ENCODE data around the gene OTP.

OTP gene

DNA sequence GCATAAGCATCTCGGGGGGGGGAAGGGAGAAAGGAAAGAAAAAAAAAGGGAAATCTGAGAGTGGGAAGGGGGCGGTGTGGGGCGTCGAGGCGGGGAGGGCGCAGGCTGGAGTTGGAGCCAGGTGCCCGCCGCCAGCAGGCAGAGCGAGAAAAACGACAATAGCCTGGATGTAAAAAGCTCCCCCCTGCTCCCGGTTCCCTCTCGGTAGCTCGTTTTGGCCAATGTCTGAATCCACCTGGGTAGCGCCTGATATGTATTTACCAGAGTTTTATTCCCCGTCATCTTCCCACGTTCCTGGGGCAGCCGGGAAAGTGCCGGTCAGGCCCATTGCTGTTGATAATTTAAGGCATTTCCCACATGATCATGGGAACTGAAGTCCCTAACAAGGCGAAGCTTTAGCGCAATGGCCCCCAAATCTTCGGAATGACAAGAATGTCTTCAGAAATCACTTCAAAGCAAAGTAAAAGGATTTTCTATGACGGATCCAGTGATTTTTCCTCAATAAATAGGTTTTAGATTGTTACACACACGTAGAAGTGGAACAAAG, 3.0 kb upstream of the OTP start:
- H3K36me3 ChIP-seq (ENCODE audit: control insufficient read depth in 1 of 2, insufficient read depth in 2 of 2, low read length in 2 of 2): no peaks in the 10 kb centered on the region
- no peak overlapping the region for H3K4me3 ChIP-seq (ENCODE audit: low read depth, low read length)
- no peaks in the 10 kb centered on the region for H3K79me2 ChIP-seq (ENCODE audit: control insufficient read depth, insufficient read depth, low read length, poor library complexity)
- no peak overlapping the region for H2AFZ ChIP-seq (ENCODE audit: insufficient read depth, low read length, poor library complexity)
- no peaks in the 10 kb centered on the region for H3K79me1 ChIP-seq (ENCODE audit: low read length)
- H3K18ac ChIP-seq (ENCODE audit: low read length): no peak overlapping the region
- H3K9me3 ChIP-seq (ENCODE audit: insufficient read depth, low read depth, low read length): peaks cover 7% of the 10 kb centered on the region
- no peak overlapping the region for H2BK12ac ChIP-seq (ENCODE audit: low read length)
- H3K23ac ChIP-seq (ENCODE audit: low read length): no peak overlapping the region
- no CpG with 5 or more reads among the region's 23 CpGs for WGBS (ENCODE audit: extremely low coverage, insufficient coverage, insufficient read length)
- no peak overlapping the region for H4K8ac ChIP-seq (ENCODE audit: low read depth, low read length)
- no peak overlapping the region for H3K4ac ChIP-seq (ENCODE audit: low read depth, low read length)
- no peak overlapping the region for H3K27ac ChIP-seq (ENCODE audit: low read depth, low read length)
- no peak overlapping the region for H3K9ac ChIP-seq (ENCODE audit: low read length)
- peaks cover 3 to 11% of the 10 kb centered on the region in 2 experiments for H3K4me1 ChIP-seq (ENCODE audit: control insufficient read depth in 1 of 2, insufficient read depth in 2 of 2, low read length in 2 of 2)
- no peak overlapping the region for H3K4me2 ChIP-seq (ENCODE audit: low read length)
- H2BK120ac ChIP-seq (ENCODE audit: insufficient read depth, low read length, poor library complexity): no peak overlapping the region
- peaks cover 86% of the 10 kb centered on the region for H3K27me3 ChIP-seq (ENCODE audit: insufficient read depth, low read length)
- no peak overlapping the region for H4K91ac ChIP-seq (ENCODE audit: low read depth, low read length)
- H2BK5ac ChIP-seq (ENCODE audit: low read depth, low read length, poor library complexity): no peak overlapping the region
- no peak for DNase-seq
- no peak overlapping the region for H2AK5ac ChIP-seq (ENCODE audit: low read length)
- H3K14ac ChIP-seq (ENCODE audit: low read length): no peak overlapping the region
- no peak overlapping the region for H4K12ac ChIP-seq (ENCODE audit: low read depth, low read length)

DNA sequence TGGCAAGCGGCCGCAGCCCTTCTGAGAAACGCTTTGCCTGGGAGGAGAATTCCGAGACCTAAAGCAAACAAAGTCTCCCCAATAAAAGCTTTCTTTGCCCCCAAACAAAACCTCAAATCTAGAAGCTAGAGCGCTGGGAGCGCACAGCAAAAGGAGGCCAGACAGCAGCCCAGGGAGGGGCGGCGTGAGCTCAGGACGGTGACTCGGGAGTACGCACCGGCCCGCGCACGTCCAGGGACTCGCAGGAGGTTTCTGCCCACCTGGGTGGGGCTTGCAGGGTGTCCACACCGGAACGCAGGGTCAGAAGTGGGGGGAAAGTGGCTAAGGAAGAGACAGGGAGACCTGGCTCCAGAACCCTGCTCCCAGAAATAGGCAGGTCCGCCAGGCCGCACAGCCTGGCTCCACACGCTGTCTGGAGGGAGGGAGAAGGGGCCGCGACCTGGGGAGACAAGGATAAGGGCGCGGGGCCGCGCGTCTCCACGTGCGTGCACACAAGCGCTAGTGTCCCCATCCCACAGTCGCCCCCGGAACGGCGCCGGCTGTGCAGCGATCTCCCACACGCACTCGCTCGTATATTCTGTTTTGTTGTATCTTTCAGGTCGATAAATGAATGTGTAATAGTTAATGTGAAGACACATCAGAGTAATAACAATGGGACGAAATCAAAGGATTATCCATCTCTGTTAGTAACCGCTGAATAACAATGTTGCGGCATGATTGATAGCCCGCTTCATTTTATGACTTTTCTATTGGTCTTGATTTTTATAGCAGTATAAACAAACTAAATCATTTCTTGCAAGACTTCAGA, 2.3 kb upstream of the OTP start:
- H3K27me3 ChIP-seq (ENCODE audit: insufficient read depth, low read length): peaks cover 89% of the 10 kb centered on the region
- DNase-seq: no peak
- no peak overlapping the region for H3K14ac ChIP-seq (ENCODE audit: low read length)
- H3K9me3 ChIP-seq (ENCODE audit: insufficient read depth, low read depth, low read length): peaks cover 11% of the 10 kb centered on the region
- peak overlapping the region; percentile 32 for H3K4me2 ChIP-seq (ENCODE audit: low read length)
- no peaks in the 10 kb centered on the region for H3K79me1 ChIP-seq (ENCODE audit: low read length)
- H3K4me1 ChIP-seq (ENCODE audit: control insufficient read depth in 1 of 2, insufficient read depth in 2 of 2, low read length in 2 of 2): peaks cover 3 to 11% of the 10 kb centered on the region in 2 experiments
- no peak overlapping the region for H4K12ac ChIP-seq (ENCODE audit: low read depth, low read length)
- no peaks in the 10 kb centered on the region for H3K79me2 ChIP-seq (ENCODE audit: control insufficient read depth, insufficient read depth, low read length, poor library complexity)
- no peak overlapping the region for H3K4ac ChIP-seq (ENCODE audit: low read depth, low read length)
- no peak overlapping the region for H3K9ac ChIP-seq (ENCODE audit: low read length)
- no peaks in the 10 kb centered on the region for H3K36me3 ChIP-seq (ENCODE audit: control insufficient read depth in 1 of 2, insufficient read depth in 2 of 2, low read length in 2 of 2)
- no peak overlapping the region for H3K23ac ChIP-seq (ENCODE audit: low read length)
- no peak overlapping the region for H2AK5ac ChIP-seq (ENCODE audit: low read length)
- no CpG with 5 or more reads among the region's 45 CpGs for WGBS (ENCODE audit: extremely low coverage, insufficient coverage, insufficient read length)
- no peak overlapping the region for H2AFZ ChIP-seq (ENCODE audit: insufficient read depth, low read length, poor library complexity)
- H4K8ac ChIP-seq (ENCODE audit: low read depth, low read length): no peak overlapping the region
- H2BK5ac ChIP-seq (ENCODE audit: low read depth, low read length, poor library complexity): no peak overlapping the region
- H2BK120ac ChIP-seq (ENCODE audit: insufficient read depth, low read length, poor library complexity): no peak overlapping the region
- H3K18ac ChIP-seq (ENCODE audit: low read length): no peak overlapping the region
- no peak overlapping the region for H2BK12ac ChIP-seq (ENCODE audit: low read length)
- no peak overlapping the region for H3K27ac ChIP-seq (ENCODE audit: low read depth, low read length)
- no peak overlapping the region for H4K91ac ChIP-seq (ENCODE audit: low read depth, low read length)
- no peak overlapping the region for H3K4me3 ChIP-seq (ENCODE audit: low read depth, low read length)

DNA sequence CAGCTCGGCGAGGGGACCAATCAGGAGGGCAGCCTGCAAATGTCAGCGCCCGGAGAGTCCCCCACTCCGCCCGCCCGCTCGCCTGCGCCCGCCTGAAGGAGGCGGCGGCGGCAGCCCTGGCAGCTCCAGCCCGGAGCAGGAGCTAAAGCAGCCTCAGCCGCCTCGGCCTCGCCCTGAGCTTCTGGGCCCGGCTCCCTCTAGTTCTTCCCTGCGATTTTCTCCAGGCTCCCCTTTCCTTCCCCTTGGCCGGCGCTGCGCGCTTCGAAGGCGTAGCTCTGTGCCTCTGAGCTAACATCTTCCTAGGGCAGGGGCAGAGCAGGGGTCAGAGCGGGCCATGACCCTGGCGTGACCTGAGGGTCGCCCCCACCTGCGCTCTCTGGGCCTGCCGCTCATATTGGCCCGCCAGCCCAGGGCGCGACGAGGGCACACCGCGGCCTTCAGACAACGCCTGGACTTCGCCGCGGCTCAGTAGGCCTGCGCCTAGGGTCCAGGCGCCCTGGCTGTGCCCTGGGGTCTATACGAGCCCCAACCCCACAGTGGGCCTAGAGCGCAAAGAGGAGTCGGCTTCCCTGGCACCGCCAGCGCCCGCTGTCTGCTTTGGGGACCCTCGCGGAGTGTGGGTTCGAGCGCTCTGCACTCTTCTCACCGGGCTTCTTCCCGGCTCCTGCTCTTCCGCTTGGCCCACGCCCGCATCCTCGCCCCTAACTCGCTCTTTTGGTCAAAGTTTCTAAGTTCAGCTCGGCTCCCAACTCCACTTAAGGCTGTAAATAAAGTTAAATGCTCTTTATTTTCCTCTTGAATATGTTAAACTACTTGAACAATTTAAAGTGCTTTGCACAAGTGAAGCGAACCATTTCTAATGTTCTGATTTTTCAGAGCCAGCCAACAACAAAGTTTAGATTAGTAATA, 504 bp upstream of the OTP start:
- Histone ChIP-seq H3K4me2 (ENCODE audit: low read length) (peak overlapping the region; percentile 48), H4K91ac (ENCODE audit: low read depth, low read length) (no peak overlapping the region), H3K27ac (ENCODE audit: low read depth, low read length) (no peak overlapping the region), H3K23ac (ENCODE audit: low read length) (no peak overlapping the region), H3K36me3 (ENCODE audit: control insufficient read depth in 1 of 2, insufficient read depth in 2 of 2, low read length in 2 of 2) (no peaks in the 10 kb centered on the region), H2BK12ac (ENCODE audit: low read length) (no peak overlapping the region), H2AK5ac (ENCODE audit: low read length) (no peak overlapping the region), H3K79me1 (ENCODE audit: low read length) (no peaks in the 10 kb centered on the region), H3K27me3 (ENCODE audit: insufficient read depth, low read length) (peaks cover 74% of the 10 kb centered on the region), H2BK5ac (ENCODE audit: low read depth, low read length, poor library complexity) (no peak overlapping the region), H2BK120ac (ENCODE audit: insufficient read depth, low read length, poor library complexity) (no peak overlapping the region), H3K79me2 (ENCODE audit: control insufficient read depth, insufficient read depth, low read length, poor library complexity) (no peaks in the 10 kb centered on the region), H3K18ac (ENCODE audit: low read length) (no peak overlapping the region), H3K9ac (ENCODE audit: low read length) (no peak overlapping the region), H2AFZ (ENCODE audit: insufficient read depth, low read length, poor library complexity) (peak overlapping the region; percentile 58), H4K12ac (ENCODE audit: low read depth, low read length) (no peak overlapping the region), H3K4ac (ENCODE audit: low read depth, low read length) (no peak overlapping the region), H3K9me3 (ENCODE audit: insufficient read depth, low read depth, low read length) (peaks cover 11% of the 10 kb centered on the region), H3K4me1 (ENCODE audit: control insufficient read depth in 1 of 2, insufficient read depth in 2 of 2, low read length in 2 of 2) (peaks cover 3 to 11% of the 10 kb centered on the region in 2 experiments), H3K4me3 (ENCODE audit: low read depth, low read length) (no peak overlapping the region), H3K14ac (ENCODE audit: low read length) (no peak overlapping the region), H4K8ac (ENCODE audit: low read depth, low read length) (no peak overlapping the region)
- WGBS (ENCODE audit: extremely low coverage, insufficient coverage, insufficient read length): no CpG with 5 or more reads among the region's 61 CpGs
- DNase-seq: no peak

DNA sequence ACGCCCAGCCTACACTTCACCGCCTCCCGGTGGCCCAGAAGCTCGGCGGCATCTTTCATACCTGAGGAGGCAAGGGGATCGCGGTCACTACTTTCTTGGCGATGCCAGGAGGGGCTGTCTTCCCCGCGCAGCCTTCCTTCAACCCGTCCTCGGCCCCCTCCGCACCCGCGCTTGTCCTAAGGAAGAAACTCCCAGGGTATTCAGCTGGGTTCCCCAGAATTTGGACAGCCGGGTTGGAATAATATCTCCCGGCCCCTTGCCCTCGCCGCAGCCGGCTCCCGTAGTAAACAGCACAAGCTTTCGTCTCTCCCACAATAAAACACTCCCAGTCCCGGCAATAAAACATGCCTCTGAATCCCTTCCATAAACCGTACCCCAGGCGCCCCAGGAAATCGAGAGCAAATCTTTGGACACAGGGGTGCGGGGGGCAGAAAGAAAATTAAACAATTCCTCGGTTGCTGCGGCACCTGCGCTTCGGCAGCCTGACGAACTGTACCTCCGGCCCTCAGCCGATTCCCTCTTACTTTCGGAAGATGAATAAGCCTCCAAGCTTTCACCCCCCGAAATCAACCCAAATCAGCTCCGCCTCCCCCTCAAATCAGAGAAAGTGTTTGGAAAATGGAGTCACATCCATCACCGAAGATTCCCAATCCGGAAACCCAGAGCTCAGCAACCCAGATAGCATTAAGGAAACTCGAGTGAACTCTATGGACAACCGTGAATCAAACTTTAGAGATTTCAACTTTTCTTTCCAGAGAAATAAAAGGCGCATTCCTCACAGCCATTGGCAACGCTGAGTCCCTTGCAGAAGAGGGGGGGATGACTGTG, 1.1 kb downstream of the OTP start:
- H3K36me3 ChIP-seq (ENCODE audit: control insufficient read depth in 1 of 2, insufficient read depth in 2 of 2, low read length in 2 of 2): no peaks in the 10 kb centered on the region
- H2BK120ac ChIP-seq (ENCODE audit: insufficient read depth, low read length, poor library complexity): no peak overlapping the region
- no peak overlapping the region for H3K27ac ChIP-seq (ENCODE audit: low read depth, low read length)
- H4K12ac ChIP-seq (ENCODE audit: low read depth, low read length): no peak overlapping the region
- no peak overlapping the region for H2AK5ac ChIP-seq (ENCODE audit: low read length)
- H3K9me3 ChIP-seq (ENCODE audit: insufficient read depth, low read depth, low read length): peaks cover 10% of the 10 kb centered on the region
- no peak overlapping the region for H4K8ac ChIP-seq (ENCODE audit: low read depth, low read length)
- no peak overlapping the region for H3K4me3 ChIP-seq (ENCODE audit: low read depth, low read length)
- no peak overlapping the region for H2AFZ ChIP-seq (ENCODE audit: insufficient read depth, low read length, poor library complexity)
- H3K4ac ChIP-seq (ENCODE audit: low read depth, low read length): no peak overlapping the region
- H3K18ac ChIP-seq (ENCODE audit: low read length): no peak overlapping the region
- H3K14ac ChIP-seq (ENCODE audit: low read length): no peak overlapping the region
- H2BK12ac ChIP-seq (ENCODE audit: low read length): no peak overlapping the region
- no CpG with 5 or more reads among the region's 43 CpGs for WGBS (ENCODE audit: extremely low coverage, insufficient coverage, insufficient read length)
- peaks cover 69% of the 10 kb centered on the region for H3K27me3 ChIP-seq (ENCODE audit: insufficient read depth, low read length)
- H2BK5ac ChIP-seq (ENCODE audit: low read depth, low read length, poor library complexity): no peak overlapping the region
- no peak overlapping the region for H3K9ac ChIP-seq (ENCODE audit: low read length)
- H3K4me2 ChIP-seq (ENCODE audit: low read length): no peak overlapping the region
- no peak overlapping the region for H3K23ac ChIP-seq (ENCODE audit: low read length)
- no peaks in the 10 kb centered on the region for H3K79me1 ChIP-seq (ENCODE audit: low read length)
- H3K4me1 ChIP-seq (ENCODE audit: control insufficient read depth in 1 of 2, insufficient read depth in 2 of 2, low read length in 2 of 2): peaks cover 3 to 11% of the 10 kb centered on the region in 2 experiments
- H3K79me2 ChIP-seq (ENCODE audit: control insufficient read depth, insufficient read depth, low read length, poor library complexity): no peaks in the 10 kb centered on the region
- no peak overlapping the region for H4K91ac ChIP-seq (ENCODE audit: low read depth, low read length)
- no peak for DNase-seq

Measured in trophoblast cell (in vitro differentiated cells and primary cell).